ENCODE results near the gene IL22.
A peak's percentile ranks its signal among the peaks of the same experiment; 100 is the strongest.
"Not testable (repeated sequence)": the region's sequence is repeated elsewhere in the genome, so short reads cannot be mapped to it uniquely, and the experiment has no call there.

Gene IL22

GRCh38 chr12:68229956-68230355 lies 23.4 kb downstream of the IL22 start:
- no peak for DNase-seq (ENCODE audit: low read depth, low spot score)

- DNase-seq (ENCODE audit: low read depth, low spot score): no peak
These were observed 26.0 kb downstream of the IL22 start for GRCh38 chr12:68227356-68227755.

GRCh38 chr12:68225576-68226476 lies 27.6 kb downstream of the IL22 start, which contains the start of gene IL26:
Gene IL26 (minus strand): TSS chr12:68225810. CDS start chr12:68225756, 54 bp downstream.
- no peak for DNase-seq (ENCODE audit: low read depth, low spot score)

GRCh38 chr12:68224613-68225285 lies 28.7 kb downstream of the IL22 start:
- DNase-seq (ENCODE audit: low read depth, low spot score): peak; percentile 57

GRCh38 chr12:68223067-68223747 lies 30.2 kb downstream of the IL22 start:
- DNase-seq (ENCODE audit: low read depth, low spot score): peak; percentile 83

GRCh38 chr12:68222326-68222725 lies 31.1 kb downstream of the IL22 start:
- no peak for DNase-seq (ENCODE audit: low read depth, low spot score)

GRCh38 chr12:68221497-68221896 lies 31.9 kb downstream of the IL22 start:
- DNase-seq (ENCODE audit: low read depth, low spot score): no peak

GRCh38 chr12:68210875-68211274 lies 42.5 kb downstream of the IL22 start:
- no peak for DNase-seq (ENCODE audit: low read depth, low spot score)

GRCh38 chr12:68209048-68209728 lies 44.2 kb downstream of the IL22 start:
- DNase-seq (ENCODE audit: low read depth, low spot score): not testable (repeated sequence)

GRCh38 chr12:68207276-68207675 lies 46.1 kb downstream of the IL22 start:
- no peak for DNase-seq (ENCODE audit: low read depth, low spot score)

GRCh38 chr12:68206446-68206845 lies 47.0 kb downstream of the IL22 start:
- DNase-seq (ENCODE audit: low read depth, low spot score): no peak

- DNase-seq (ENCODE audit: low read depth, low spot score): no peak
These were observed 49.9 kb downstream of the IL22 start for GRCh38 chr12:68203460-68203875.

- DNase-seq (ENCODE audit: low read depth, low spot score): no peak
These were observed 52.5 kb downstream of the IL22 start for GRCh38 chr12:68200854-68201253.

GRCh38 chr12:68199127-68199526 lies 54.3 kb downstream of the IL22 start:
- no peak for DNase-seq (ENCODE audit: low read depth, low spot score)

GRCh38 chr12:68198507-68199086 lies 54.8 kb downstream of the IL22 start:
- DNase-seq (ENCODE audit: low read depth, low spot score): no peak

Data from smooth muscle cell of the brain vasculature (primary cell).